DMS153 treated with DMSO at 0.1 percent for 48 hours (cell line): ENCODE data around the gene NISCH.

Source experiments
- DNase-seq: peaks from one replicate; lab custom pipeline; 2025; ENCODE audit not compliant: unreplicated experiment; lab: John Stamatoyannopoulos, UW

The NISCH gene

DNA sequence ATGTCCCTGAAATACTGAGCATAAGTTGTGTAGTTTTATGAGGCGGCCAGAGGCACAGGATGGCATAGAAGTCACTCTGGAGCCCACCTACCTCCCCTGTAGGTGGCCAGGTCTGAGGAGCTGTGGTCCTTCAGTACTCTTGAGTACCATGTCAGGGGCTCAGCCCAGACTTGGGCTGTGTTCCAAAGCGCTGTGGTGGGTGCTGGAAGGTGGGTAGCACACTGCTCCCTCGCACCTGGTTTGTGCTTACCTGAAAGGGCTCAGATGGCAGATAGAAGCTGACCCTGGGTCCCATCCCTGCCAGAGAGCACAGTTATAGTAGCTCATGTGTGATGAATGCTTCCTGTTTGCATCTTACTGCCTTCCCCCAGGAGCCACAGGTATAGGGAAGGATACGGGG lies 15.5 kb downstream of the NISCH start:
- DNase-seq: no peak

DNA sequence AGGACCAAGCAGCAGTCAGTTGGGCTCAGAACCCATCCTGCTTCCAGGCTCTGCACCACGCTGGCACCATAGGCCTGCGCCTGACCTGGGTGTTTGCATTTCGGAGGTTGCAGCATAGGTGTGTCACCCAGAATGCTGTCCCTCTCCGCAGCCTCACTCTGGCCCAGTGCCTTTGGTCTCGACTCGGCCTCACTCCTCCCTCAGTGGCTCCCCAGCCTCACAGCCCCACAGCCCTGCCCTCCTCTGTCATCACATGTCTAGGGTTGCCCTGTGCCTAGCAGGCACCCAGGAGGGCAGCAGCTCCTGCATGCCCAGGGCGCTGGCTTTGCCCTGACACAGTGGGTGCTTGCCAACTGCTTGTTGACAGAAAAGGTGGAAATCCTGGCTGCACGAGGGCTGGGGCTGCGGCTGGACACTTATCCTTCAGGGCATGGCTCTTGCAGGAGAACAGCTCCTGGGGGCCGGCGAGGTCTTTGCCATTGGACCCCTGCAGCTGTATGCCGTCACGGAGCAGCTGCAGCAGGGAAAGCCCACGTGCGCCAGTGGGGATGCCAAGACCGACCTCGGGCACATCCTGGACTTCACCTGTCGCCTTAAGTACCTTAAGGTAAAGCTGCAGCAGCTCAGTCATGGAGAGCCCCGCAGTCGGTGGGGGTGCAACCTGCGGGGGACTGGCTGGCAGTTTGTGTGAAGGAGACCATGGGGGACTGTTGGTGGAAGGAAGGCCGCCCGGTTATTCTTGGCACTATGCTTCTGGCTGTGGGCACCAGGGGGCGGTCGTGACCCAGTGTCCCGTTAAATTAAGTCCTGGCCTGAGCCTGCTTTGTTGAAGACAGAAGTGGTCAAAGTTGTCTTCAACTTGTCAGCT lies 16.2 kb downstream of the NISCH start:
- no peak for DNase-seq

- no peak for DNase-seq
Measured at GRCh38 chr3:52472239-52473000, 17.0 kb downstream of the NISCH start.

DNA sequence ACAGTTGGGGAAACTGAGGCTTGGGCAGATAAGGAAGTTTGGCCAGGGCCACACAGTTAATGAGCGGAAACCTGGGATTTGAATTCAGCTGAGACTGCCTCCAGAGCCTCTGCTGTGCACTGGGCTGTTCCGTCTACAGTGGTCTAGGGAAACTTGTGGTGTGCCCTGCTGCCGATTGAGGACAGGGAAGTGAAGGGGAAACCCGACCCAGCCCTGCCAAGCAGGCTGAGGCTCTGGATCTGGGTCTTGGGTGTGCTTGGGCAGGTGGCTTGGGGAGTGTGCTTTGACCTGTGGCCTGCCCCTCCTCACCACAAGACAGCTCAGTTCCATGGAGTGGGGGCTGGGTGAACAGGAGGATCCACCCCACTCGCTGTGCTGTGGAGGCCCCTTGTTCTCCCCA lies 17.6 kb downstream of the NISCH start:
- DNase-seq: no peak

DNA sequence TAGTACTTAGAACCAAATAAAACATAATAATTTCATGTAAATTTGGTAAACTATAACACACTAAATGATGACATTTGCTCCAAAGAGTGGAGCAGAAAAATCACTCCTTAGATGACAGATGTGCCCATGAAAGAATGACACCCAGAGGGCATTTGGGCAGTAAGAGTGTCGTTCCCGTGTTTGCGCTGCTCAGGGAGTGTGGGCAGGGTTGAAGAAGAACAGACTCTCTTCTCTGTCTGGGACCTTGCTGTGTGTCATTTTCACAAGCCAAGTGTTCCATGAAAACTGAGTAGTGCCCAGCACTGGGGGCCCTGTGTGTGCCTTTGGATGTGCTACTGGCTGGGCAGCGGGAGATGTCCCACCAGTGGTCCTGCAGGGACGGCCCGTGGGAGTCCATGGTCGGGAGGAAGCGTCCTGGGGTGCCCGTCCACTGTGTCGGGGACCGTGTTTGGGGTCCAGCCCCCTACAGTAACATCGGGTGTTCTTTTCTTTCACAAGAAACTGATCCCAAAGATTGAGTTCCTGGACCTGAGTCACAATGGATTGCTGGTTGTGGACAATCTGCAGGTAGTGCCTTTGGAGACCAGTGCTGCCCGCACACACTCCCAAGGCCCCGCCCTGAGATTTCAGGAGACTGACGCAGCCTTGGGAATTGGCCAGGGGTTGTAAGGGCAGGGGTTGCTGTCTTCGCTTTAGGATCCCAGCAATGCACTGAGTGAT lies 21.8 kb downstream of the NISCH start:
- no peak for DNase-seq

- no peak for DNase-seq
Measured at GRCh38 chr3:52477796-52478095, 22.3 kb downstream of the NISCH start.

- DNase-seq: no peak
Measured at GRCh38 chr3:52479037-52479876, 23.9 kb downstream of the NISCH start.

- no peak for DNase-seq
Measured at GRCh38 chr3:52479877-52480575, 24.6 kb downstream of the NISCH start.

GRCh38 chr3:52480768-52481715 lies 25.6 kb downstream of the NISCH start:
- DNase-seq: no peak

- no peak for DNase-seq
Measured at GRCh38 chr3:52481819-52482521, 26.6 kb downstream of the NISCH start.

- DNase-seq: no peak
Measured at GRCh38 chr3:52483081-52483480, 27.7 kb downstream of the NISCH start.

- DNase-seq: no peak
Measured at GRCh38 chr3:52483577-52484381, 28.4 kb downstream of the NISCH start.

GRCh38 chr3:52484680-52485461 lies 29.5 kb downstream of the NISCH start:
- no peak for DNase-seq

- no peak for DNase-seq
Measured at GRCh38 chr3:52487050-52487787, 31.8 kb downstream of the NISCH start.

DNA sequence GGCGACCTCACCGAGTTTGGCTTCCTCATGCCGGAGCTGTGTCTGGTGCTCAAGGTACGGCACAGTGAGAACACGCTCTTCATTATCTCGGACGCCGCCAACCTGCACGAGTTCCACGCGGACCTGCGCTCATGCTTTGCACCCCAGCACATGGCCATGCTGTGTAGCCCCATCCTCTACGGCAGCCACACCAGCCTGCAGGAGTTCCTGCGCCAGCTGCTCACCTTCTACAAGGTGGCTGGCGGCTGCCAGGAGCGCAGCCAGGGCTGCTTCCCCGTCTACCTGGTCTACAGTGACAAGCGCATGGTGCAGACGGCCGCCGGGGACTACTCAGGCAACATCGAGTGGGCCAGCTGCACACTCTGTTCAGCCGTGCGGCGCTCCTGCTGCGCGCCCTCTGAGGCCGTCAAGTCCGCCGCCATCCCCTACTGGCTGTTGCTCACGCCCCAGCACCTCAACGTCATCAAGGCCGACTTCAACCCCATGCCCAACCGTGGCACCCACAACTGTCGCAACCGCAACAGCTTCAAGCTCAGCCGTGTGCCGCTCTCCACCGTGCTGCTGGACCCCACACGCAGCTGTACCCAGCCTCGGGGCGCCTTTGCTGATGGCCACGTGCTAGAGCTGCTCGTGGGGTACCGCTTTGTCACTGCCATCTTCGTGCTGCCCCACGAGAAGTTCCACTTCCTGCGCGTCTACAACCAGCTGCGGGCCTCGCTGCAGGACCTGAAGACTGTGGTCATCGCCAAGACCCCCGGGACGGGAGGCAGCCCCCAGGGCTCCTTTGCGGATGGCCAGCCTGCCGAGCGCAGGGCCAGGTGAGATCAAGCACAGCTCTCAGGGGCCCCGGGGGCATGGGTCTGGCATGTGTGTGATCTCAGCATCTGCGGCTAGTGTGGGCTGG lies 32.6 kb downstream of the NISCH start:
- DNase-seq: no peak
